ENCODE results near the gene FAM221B.

Gene FAM221B

DNA sequence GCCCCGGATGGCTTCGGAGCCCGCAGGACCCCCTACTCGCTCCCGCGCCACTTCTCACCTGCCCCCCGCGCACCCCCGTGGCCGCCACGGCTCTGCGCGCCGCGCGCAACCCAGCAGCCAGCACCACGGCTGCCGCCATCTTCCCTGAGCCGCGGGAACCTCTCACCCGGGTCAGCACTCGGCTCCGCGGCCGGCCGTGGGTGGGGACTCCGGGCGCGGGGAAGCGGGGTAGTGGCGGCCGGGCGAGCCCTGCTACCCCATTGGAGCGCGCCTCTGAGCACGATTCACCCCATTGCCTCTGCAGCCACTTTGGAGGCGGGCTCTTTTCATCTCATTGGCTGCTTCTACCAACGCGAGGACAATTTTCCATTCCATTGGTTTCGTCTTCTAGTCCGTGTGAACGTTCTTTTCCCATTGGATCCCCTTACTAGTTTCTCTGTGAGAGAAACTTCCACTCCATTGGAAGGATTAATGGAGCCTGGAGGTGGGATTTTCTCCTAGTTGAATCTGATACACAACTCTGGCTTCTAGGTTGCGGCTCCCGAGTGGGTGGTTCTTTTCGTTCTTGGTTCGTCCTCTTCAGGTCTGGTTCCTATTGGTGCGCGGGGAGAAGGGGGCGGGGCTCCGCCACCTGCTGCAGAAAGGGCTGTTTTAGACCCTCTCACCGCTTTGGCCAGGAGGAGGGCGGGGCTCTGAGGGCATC lies 13.5 kb downstream of the FAM221B start, which contains the start of gene HINT2:
Gene HINT2, minus strand, starts transcription at position 202 of the 703 bp plus-strand sequence. Its CDS starts 63 bp downstream, at position 139.
- TF ChIP-seq, protein P1, sequence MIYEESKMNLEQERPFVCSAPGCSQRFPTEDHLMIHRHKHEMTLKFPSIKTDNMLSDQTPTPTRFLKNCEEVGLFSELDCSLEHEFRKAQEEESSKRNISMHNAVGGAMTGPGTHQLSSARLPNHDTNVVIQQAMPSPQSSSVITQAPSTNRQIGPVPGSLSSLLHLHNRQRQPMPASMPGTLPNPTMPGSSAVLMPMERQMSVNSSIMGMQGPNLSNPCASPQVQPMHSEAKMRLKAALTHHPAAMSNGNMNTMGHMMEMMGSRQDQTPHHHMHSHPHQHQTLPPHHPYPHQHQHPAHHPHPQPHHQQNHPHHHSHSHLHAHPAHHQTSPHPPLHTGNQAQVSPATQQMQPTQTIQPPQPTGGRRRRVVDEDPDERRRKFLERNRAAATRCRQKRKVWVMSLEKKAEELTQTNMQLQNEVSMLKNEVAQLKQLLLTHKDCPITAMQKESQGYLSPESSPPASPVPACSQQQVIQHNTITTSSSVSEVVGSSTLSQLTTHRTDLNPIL (CRISPR knock-in tag; IDR thresholded peaks at IDR 0.05; ENCODE audit: low read depth) = no peak
- TF ChIP-seq ZNF8 (CRISPR knock-in tag; IDR thresholded peaks at IDR 0.05) = no peak
- TF ChIP-seq RARB (CRISPR knock-in tag; IDR thresholded peaks at IDR 0.05) = no peak
- TF ChIP-seq, protein P2, sequence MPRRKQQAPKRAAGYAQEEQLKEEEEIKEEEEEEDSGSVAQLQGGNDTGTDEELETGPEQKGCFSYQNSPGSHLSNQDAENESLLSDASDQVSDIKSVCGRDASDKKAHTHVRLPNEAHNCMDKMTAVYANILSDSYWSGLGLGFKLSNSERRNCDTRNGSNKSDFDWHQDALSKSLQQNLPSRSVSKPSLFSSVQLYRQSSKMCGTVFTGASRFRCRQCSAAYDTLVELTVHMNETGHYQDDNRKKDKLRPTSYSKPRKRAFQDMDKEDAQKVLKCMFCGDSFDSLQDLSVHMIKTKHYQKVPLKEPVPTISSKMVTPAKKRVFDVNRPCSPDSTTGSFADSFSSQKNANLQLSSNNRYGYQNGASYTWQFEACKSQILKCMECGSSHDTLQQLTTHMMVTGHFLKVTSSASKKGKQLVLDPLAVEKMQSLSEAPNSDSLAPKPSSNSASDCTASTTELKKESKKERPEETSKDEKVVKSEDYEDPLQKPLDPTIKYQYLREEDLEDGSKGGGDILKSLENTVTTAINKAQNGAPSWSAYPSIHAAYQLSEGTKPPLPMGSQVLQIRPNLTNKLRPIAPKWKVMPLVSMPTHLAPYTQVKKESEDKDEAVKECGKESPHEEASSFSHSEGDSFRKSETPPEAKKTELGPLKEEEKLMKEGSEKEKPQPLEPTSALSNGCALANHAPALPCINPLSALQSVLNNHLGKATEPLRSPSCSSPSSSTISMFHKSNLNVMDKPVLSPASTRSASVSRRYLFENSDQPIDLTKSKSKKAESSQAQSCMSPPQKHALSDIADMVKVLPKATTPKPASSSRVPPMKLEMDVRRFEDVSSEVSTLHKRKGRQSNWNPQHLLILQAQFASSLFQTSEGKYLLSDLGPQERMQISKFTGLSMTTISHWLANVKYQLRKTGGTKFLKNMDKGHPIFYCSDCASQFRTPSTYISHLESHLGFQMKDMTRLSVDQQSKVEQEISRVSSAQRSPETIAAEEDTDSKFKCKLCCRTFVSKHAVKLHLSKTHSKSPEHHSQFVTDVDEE (CRISPR knock-in tag; IDR thresholded peaks at IDR 0.05) = no peak
- TF ChIP-seq GLIS3 (CRISPR knock-in tag; IDR thresholded peaks at IDR 0.05) = no peak
- TF ChIP-seq, protein P3, sequence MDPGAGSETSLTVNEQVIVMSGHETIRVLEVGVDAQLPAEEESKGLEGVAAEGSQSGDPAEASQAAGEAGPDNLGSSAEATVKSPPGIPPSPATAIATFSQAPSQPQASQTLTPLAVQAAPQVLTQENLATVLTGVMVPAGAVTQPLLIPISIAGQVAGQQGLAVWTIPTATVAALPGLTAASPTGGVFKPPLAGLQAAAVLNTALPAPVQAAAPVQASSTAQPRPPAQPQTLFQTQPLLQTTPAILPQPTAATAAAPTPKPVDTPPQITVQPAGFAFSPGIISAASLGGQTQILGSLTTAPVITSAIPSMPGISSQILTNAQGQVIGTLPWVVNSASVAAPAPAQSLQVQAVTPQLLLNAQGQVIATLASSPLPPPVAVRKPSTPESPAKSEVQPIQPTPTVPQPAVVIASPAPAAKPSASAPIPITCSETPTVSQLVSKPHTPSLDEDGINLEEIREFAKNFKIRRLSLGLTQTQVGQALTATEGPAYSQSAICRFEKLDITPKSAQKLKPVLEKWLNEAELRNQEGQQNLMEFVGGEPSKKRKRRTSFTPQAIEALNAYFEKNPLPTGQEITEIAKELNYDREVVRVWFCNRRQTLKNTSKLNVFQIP (CRISPR knock-in tag; IDR thresholded peaks at IDR 0.05; ENCODE audit: borderline replicate concordance, low read depth) = no peak
- TF ChIP-seq ARNTL (CRISPR knock-in tag; IDR thresholded peaks at IDR 0.05; ENCODE audit: borderline replicate concordance, low read depth) = no peak
- TF ChIP-seq ZFP3 (CRISPR knock-in tag; IDR thresholded peaks at IDR 0.05) = no peak
- no peak for TF ChIP-seq SNAI2 (CRISPR knock-in tag; IDR thresholded peaks at IDR 0.05)
- TF ChIP-seq PPARA (CRISPR knock-in tag; IDR thresholded peaks at IDR 0.05; ENCODE audit: borderline replicate concordance) = no peak
- TF ChIP-seq ZFP30 (CRISPR knock-in tag; IDR thresholded peaks at IDR 0.05) = no peak
- TF ChIP-seq, protein P4, sequence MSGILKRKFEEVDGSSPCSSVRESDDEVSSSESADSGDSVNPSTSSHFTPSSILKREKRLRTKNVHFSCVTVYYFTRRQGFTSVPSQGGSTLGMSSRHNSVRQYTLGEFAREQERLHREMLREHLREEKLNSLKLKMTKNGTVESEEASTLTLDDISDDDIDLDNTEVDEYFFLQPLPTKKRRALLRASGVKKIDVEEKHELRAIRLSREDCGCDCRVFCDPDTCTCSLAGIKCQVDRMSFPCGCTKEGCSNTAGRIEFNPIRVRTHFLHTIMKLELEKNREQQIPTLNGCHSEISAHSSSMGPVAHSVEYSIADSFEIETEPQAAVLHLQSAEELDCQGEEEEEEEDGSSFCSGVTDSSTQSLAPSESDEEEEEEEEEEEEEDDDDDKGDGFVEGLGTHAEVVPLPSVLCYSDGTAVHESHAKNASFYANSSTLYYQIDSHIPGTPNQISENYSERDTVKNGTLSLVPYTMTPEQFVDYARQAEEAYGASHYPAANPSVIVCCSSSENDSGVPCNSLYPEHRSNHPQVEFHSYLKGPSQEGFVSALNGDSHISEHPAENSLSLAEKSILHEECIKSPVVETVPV (CRISPR knock-in tag; IDR thresholded peaks at IDR 0.05) = no peak
- no peak for TF ChIP-seq TOX (CRISPR knock-in tag; IDR thresholded peaks at IDR 0.05; ENCODE audit: borderline replicate concordance)
- TF ChIP-seq, protein P5, sequence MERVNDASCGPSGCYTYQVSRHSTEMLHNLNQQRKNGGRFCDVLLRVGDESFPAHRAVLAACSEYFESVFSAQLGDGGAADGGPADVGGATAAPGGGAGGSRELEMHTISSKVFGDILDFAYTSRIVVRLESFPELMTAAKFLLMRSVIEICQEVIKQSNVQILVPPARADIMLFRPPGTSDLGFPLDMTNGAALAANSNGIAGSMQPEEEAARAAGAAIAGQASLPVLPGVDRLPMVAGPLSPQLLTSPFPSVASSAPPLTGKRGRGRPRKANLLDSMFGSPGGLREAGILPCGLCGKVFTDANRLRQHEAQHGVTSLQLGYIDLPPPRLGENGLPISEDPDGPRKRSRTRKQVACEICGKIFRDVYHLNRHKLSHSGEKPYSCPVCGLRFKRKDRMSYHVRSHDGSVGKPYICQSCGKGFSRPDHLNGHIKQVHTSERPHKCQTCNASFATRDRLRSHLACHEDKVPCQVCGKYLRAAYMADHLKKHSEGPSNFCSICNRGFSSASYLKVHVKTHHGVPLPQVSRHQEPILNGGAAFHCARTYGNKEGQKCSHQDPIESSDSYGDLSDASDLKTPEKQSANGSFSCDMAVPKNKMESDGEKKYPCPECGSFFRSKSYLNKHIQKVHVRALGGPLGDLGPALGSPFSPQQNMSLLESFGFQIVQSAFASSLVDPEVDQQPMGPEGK (CRISPR knock-in tag; IDR thresholded peaks at IDR 0.05; ENCODE audit: borderline replicate concordance) = no peak
- ATAC-seq = peak; percentile 92

DNA sequence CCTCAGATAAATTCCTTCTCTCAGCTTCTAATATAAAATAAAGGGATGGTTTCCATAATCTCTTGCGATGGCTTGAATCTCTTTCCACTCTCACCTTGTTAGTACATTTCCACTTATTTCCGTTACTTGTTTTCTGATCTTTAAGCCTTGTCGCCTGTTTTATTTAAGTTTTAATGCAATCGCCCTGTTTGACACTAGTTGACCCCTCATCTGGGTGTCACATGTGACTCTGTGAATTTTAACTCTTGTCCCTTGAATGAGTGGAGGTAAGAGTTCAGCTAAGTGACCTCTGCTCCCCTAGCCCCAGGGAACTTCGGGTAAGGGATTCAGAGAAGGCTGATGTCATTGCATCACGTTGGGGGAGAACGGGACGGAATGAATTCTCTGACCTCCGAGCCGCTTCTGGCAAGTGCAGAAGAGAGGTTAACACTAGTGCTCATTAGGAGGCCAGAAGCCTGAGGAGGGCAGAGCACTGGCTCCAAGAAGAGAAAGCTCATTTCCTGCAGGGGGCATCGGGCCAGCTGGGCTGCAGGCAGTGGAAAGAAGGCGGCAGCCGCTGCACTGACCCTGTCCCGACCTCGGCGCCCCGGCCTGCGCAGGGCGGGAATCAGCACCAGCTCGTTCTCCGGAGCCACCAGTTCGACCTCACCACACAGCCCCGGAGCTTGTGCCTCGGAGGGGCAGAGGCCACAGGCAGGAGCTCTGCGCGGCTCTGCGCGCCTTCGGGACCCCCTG lies 14.3 kb downstream of the FAM221B start:
- TF ChIP-seq ZFP3 (CRISPR knock-in tag; IDR thresholded peaks at IDR 0.05) (no peak), TCF4 (CRISPR knock-in tag; IDR thresholded peaks at IDR 0.05; ENCODE audit: borderline replicate concordance) (no peak), GLIS3 (CRISPR knock-in tag; IDR thresholded peaks at IDR 0.05) (no peak), SNAI2 (CRISPR knock-in tag; IDR thresholded peaks at IDR 0.05) (no peak), BACH2 (CRISPR knock-in tag; IDR thresholded peaks at IDR 0.05; ENCODE audit: borderline replicate concordance) (no peak), TOX (CRISPR knock-in tag; IDR thresholded peaks at IDR 0.05; ENCODE audit: borderline replicate concordance) (no peak), ZFP30 (CRISPR knock-in tag; IDR thresholded peaks at IDR 0.05) (no peak), ESRRG (CRISPR knock-in tag; IDR thresholded peaks at IDR 0.05) (no peak), OSR1 (CRISPR knock-in tag; IDR thresholded peaks at IDR 0.05) (no peak), RARB (CRISPR knock-in tag; IDR thresholded peaks at IDR 0.05) (no peak), CSDC2 (CRISPR knock-in tag; IDR thresholded peaks at IDR 0.05) (no peak)
- TF ChIP-seq, protein P1 (CRISPR knock-in tag; IDR thresholded peaks at IDR 0.05; ENCODE audit: low read depth) = no peak
- TF ChIP-seq, protein P4 (CRISPR knock-in tag; IDR thresholded peaks at IDR 0.05) = no peak
- TF ChIP-seq, protein P3 (CRISPR knock-in tag; IDR thresholded peaks at IDR 0.05; ENCODE audit: borderline replicate concordance, low read depth) = no peak
- ATAC-seq = peak; percentile 62

All from SK-N-SH treated with all-trans-retinoic acid at 6 μM for 48 hours (cell line).